ENCODE data around the gene FAM149B1.
"Not testable (repeated sequence)": the region's sequence is repeated elsewhere in the genome, so short reads cannot be mapped to it uniquely, and the experiment has no call there.

Gene FAM149B1

GRCh38 chr10:73167783-73168464, at the start of gene FAM149B1, which contains the start of gene ECD:
FAM149B1 (plus strand) TSS chr10:73168119; CDS start chr10:73168340, 221 bp downstream.
ECD (minus strand) TSS chr10:73168008; CDS start chr10:73163937, 4,071 bp downstream.
- DNase-seq: peak; percentile 96

- no peak for DNase-seq
These were observed 48.5 kb upstream of the FAM149B1 start for GRCh38 chr10:73119457-73119856.

GRCh38 chr10:73119952-73120351, 48.0 kb upstream of the FAM149B1 start:
- DNase-seq: no peak

GRCh38 chr10:73126343-73126742, 41.6 kb upstream of the FAM149B1 start:
- DNase-seq: no peak

GRCh38 chr10:73131301-73131700, 36.6 kb upstream of the FAM149B1 start:
- no peak for DNase-seq

GRCh38 chr10:73131913-73132686, 35.8 kb upstream of the FAM149B1 start:
- DNase-seq: no peak

GRCh38 chr10:73134727-73135126, 33.2 kb upstream of the FAM149B1 start:
- no peak for DNase-seq

- DNase-seq: no peak
These were observed 31.3 kb upstream of the FAM149B1 start for GRCh38 chr10:73136627-73137026.

- DNase-seq: no peak
These were observed 28.7 kb upstream of the FAM149B1 start for GRCh38 chr10:73139251-73139650.

- no peak for DNase-seq
These were observed 26.3 kb upstream of the FAM149B1 start for GRCh38 chr10:73141603-73142002.

GRCh38 chr10:73150633-73151413, 17.1 kb upstream of the FAM149B1 start:
- DNase-seq: not testable (repeated sequence)

- no peak for DNase-seq
These were observed 15.9 kb upstream of the FAM149B1 start for GRCh38 chr10:73152009-73152408.

GRCh38 chr10:73156054-73156453, 11.9 kb upstream of the FAM149B1 start:
- no peak for DNase-seq

- peak; percentile 83 for DNase-seq
These were observed 8.8 kb upstream of the FAM149B1 start for GRCh38 chr10:73159038-73159648.

- DNase-seq: no peak
These were observed 6.8 kb upstream of the FAM149B1 start for GRCh38 chr10:73161079-73161478.

GRCh38 chr10:73161662-73162061, 6.3 kb upstream of the FAM149B1 start:
- DNase-seq: no peak

GRCh38 chr10:73163096-73163495, 4.8 kb upstream of the FAM149B1 start:
- DNase-seq: no peak

GRCh38 chr10:73166972-73167371, 947 bp upstream of the FAM149B1 start:
- no peak for DNase-seq

GRCh38 chr10:73167458-73167782, 499 bp upstream of the FAM149B1 start:
- DNase-seq: no peak

GRCh38 chr10:73168465-73168803, 515 bp downstream of the FAM149B1 start:
- DNase-seq: no peak

- no peak for DNase-seq
These were observed 1.4 kb downstream of the FAM149B1 start for GRCh38 chr10:73169320-73169719.

GRCh38 chr10:73172867-73173266, 4.9 kb downstream of the FAM149B1 start:
- no peak for DNase-seq
